ENCODE results near the gene PXT1. TPM values are rescaled to one million over a fixed set of nuclear protein-coding genes. Genes with fewer than 3 reads are reported as not detected.

Gene PXT1
- total and polyA plus RNA-seq, 9 of the 15 experiments (the other 6 are each of a cell fraction or from before 2014, with no cell fraction given) = 0.09 to 0.11 (median 0.10) TPM; not detected in 5

DNA sequence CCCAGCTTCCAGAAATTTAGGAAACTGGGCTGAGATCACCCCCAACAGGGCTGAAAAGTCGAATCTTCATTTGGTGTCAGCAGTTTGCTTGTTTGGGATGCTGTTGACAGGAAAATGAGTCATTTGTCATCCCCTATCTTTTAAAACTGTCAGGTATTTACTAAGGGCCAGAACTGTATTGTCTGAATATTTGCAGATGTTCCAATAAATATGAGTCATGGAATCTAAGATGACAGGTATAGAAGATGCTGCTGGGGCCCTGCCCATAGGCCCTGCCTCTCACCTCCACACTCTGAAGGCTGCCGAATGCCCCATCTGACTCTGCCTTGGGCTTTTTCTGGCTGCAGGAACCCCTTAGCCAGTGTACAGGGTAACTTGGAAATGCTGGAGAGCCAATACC, 59.0 kb downstream of the PXT1 start (continued):
- TF ChIP-seq, protein P1, sequence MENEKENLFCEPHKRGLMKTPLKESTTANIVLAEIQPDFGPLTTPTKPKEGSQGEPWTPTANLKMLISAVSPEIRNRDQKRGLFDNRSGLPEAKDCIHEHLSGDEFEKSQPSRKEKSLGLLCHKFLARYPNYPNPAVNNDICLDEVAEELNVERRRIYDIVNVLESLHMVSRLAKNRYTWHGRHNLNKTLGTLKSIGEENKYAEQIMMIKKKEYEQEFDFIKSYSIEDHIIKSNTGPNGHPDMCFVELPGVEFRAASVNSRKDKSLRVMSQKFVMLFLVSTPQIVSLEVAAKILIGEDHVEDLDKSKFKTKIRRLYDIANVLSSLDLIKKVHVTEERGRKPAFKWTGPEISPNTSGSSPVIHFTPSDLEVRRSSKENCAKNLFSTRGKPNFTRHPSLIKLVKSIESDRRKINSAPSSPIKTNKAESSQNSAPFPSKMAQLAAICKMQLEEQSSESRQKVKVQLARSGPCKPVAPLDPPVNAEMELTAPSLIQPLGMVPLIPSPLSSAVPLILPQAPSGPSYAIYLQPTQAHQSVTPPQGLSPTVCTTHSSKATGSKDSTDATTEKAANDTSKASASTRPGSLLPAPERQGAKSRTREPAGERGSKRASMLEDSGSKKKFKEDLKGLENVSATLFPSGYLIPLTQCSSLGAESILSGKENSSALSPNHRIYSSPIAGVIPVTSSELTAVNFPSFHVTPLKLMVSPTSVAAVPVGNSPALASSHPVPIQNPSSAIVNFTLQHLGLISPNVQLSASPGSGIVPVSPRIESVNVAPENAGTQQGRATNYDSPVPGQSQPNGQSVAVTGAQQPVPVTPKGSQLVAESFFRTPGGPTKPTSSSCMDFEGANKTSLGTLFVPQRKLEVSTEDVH (IDR thresholded peaks at IDR 0.05; ENCODE audit: low read depth, partially characterized antibody) = no peak
- TF ChIP-seq, protein P2, sequence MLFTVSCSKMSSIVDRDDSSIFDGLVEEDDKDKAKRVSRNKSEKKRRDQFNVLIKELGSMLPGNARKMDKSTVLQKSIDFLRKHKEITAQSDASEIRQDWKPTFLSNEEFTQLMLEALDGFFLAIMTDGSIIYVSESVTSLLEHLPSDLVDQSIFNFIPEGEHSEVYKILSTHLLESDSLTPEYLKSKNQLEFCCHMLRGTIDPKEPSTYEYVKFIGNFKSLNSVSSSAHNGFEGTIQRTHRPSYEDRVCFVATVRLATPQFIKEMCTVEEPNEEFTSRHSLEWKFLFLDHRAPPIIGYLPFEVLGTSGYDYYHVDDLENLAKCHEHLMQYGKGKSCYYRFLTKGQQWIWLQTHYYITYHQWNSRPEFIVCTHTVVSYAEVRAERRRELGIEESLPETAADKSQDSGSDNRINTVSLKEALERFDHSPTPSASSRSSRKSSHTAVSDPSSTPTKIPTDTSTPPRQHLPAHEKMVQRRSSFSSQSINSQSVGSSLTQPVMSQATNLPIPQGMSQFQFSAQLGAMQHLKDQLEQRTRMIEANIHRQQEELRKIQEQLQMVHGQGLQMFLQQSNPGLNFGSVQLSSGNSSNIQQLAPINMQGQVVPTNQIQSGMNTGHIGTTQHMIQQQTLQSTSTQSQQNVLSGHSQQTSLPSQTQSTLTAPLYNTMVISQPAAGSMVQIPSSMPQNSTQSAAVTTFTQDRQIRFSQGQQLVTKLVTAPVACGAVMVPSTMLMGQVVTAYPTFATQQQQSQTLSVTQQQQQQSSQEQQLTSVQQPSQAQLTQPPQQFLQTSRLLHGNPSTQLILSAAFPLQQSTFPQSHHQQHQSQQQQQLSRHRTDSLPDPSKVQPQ (CRISPR knock-in tag; IDR thresholded peaks at IDR 0.05; ENCODE audit: borderline replicate concordance) = no peak
- TF ChIP-seq, protein P3, sequence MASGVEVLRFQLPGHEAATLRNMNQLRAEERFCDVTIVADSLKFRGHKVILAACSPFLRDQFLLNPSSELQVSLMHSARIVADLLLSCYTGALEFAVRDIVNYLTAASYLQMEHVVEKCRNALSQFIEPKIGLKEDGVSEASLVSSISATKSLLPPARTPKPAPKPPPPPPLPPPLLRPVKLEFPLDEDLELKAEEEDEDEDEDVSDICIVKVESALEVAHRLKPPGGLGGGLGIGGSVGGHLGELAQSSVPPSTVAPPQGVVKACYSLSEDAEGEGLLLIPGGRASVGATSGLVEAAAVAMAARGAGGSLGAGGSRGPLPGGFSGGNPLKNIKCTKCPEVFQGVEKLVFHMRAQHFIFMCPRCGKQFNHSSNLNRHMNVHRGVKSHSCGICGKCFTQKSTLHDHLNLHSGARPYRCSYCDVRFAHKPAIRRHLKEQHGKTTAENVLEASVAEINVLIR (CRISPR knock-in tag; IDR thresholded peaks at IDR 0.05) = no peak
- TF ChIP-seq ZNF707 (CRISPR knock-in tag; conservative IDR thresholded peaks at IDR 0.05) (no peak), SMARCB1 (IDR thresholded peaks at IDR 0.05; ENCODE audit: insufficient read length, low read depth) (no peak), NR3C1 (CRISPR knock-in tag; IDR thresholded peaks at IDR 0.05) (no peak), PHB2 (IDR thresholded peaks at IDR 0.05; ENCODE audit: low read depth) (no peak), POLR3G (IDR thresholded peaks at IDR 0.05; ENCODE audit: extremely low read depth, insufficient read length, insufficient replicate concordance) (no peak), PCBP2 (IDR thresholded peaks at IDR 0.05; ENCODE audit: low read depth, low read length, poor library complexity, severe bottlenecking) (no peak), ZNF134 (CRISPR knock-in tag; conservative IDR thresholded peaks at IDR 0.05) (no peak), ELF2 (CRISPR knock-in tag; IDR thresholded peaks at IDR 0.05) (no peak), SAFB (IDR thresholded peaks at IDR 0.05; ENCODE audit: borderline replicate concordance, low read depth, low read length) (no peak)
- TF ChIP-seq, protein P4, sequence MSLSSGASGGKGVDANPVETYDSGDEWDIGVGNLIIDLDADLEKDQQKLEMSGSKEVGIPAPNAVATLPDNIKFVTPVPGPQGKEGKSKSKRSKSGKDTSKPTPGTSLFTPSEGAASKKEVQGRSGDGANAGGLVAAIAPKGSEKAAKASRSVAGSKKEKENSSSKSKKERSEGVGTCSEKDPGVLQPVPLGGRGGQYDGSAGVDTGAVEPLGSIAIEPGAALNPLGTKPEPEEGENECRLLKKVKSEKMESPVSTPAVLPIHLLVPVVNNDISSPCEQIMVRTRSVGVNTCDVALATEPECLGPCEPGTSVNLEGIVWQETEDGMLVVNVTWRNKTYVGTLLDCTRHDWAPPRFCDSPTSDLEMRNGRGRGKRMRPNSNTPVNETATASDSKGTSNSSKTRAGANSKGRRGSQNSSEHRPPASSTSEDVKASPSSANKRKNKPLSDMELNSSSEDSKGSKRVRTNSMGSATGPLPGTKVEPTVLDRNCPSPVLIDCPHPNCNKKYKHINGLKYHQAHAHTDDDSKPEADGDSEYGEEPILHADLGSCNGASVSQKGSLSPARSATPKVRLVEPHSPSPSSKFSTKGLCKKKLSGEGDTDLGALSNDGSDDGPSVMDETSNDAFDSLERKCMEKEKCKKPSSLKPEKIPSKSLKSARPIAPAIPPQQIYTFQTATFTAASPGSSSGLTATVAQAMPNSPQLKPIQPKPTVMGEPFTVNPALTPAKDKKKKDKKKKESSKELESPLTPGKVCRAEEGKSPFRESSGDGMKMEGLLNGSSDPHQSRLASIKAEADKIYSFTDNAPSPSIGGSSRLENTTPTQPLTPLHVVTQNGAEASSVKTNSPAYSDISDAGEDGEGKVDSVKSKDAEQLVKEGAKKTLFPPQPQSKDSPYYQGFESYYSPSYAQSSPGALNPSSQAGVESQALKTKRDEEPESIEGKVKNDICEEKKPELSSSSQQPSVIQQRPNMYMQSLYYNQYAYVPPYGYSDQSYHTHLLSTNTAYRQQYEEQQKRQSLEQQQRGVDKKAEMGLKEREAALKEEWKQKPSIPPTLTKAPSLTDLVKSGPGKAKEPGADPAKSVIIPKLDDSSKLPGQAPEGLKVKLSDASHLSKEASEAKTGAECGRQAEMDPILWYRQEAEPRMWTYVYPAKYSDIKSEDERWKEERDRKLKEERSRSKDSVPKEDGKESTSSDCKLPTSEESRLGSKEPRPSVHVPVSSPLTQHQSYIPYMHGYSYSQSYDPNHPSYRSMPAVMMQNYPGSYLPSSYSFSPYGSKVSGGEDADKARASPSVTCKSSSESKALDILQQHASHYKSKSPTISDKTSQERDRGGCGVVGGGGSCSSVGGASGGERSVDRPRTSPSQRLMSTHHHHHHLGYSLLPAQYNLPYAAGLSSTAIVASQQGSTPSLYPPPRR (CRISPR knock-in tag; IDR thresholded peaks at IDR 0.05; ENCODE audit: borderline replicate concordance) = no peak
- TF ChIP-seq, protein P5, sequence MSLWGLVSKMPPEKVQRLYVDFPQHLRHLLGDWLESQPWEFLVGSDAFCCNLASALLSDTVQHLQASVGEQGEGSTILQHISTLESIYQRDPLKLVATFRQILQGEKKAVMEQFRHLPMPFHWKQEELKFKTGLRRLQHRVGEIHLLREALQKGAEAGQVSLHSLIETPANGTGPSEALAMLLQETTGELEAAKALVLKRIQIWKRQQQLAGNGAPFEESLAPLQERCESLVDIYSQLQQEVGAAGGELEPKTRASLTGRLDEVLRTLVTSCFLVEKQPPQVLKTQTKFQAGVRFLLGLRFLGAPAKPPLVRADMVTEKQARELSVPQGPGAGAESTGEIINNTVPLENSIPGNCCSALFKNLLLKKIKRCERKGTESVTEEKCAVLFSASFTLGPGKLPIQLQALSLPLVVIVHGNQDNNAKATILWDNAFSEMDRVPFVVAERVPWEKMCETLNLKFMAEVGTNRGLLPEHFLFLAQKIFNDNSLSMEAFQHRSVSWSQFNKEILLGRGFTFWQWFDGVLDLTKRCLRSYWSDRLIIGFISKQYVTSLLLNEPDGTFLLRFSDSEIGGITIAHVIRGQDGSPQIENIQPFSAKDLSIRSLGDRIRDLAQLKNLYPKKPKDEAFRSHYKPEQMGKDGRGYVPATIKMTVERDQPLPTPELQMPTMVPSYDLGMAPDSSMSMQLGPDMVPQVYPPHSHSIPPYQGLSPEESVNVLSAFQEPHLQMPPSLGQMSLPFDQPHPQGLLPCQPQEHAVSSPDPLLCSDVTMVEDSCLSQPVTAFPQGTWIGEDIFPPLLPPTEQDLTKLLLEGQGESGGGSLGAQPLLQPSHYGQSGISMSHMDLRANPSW (CRISPR knock-in tag; IDR thresholded peaks at IDR 0.05) = no peak
